GM18498 (cell line): ENCODE results near the gene HAVCR1.
"Not testable (repeated sequence)": the region's sequence is repeated elsewhere in the genome, so short reads cannot be mapped to it uniquely, and the experiment has no call there.

Source experiments
- ATAC-seq: cut with Tn5 transposase; IDR thresholded peaks from one replicate; pipeline ENCODE4 v1.9.1; 2021; ENCODE audit warnings: mild to moderate bottlenecking, moderate library complexity; ENCODE audit not compliant: unreplicated experiment

The HAVCR1 gene

GRCh38 chr5:157059093-157059539 lies at the start of gene HAVCR1:
Gene HAVCR1, minus strand, starts transcription at chr5:157059116. Its CDS starts 1,173 bp downstream, at chr5:157057943.
- ATAC-seq = peak; percentile 80

DNA sequence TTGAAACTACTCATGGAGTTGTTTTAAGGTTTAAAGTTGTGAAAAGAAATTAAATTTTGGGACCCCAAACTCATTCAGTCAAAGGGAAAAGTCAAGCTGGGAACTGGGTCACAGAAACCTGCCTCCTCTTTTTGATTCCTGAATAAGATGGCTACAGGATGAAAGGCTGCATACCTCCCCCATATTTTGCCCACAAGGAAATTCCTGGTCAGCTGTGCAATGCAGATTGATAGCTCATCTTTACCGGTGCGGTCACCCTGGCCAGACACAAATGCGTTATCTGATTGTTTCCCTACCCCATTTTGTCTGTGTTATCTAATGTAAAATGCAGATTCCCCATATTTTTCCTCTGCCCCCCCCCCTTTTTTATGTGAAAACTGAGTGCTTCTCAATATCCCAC lies 48.6 kb upstream of the HAVCR1 start:
- no peak for ATAC-seq

DNA sequence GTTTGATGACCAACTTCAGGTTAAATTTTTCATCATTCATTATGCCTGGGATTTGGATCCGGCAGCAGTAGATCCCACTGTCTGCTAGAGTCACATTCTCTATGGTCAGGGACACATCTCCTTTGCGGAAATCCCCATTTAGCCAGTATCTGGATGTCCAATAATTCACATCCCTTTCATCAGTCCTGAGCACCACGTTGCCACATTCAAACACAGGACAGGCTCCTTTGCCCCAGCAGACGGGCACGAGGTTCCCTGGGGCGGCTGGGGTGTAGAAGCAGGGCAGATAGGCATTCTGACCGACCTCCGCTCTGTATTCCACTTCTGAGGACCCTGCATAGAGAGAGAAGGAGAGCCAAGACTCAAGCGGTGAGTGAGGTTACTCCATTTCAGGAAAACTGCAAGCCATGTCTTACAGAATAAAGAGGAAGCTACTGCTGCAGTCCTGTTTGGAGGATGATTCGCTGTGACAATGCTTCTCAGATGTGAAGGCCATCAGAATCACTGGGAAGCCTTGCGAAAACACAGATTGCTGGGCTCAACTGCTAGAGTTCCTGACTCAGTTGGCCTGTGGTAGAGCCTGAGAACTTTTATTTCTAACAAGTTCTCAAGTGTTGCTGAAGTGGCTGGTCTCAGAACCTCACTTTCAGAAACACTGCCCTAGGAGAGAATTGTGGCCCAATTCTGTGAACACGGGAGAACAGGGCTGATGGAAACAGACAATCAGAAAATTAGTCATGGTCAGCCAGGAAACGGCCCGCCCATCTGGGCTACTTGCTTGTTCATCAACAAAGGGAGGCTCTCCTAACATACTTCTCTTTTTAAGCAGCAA lies 47.9 kb upstream of the HAVCR1 start:
- ATAC-seq = no peak

DNA sequence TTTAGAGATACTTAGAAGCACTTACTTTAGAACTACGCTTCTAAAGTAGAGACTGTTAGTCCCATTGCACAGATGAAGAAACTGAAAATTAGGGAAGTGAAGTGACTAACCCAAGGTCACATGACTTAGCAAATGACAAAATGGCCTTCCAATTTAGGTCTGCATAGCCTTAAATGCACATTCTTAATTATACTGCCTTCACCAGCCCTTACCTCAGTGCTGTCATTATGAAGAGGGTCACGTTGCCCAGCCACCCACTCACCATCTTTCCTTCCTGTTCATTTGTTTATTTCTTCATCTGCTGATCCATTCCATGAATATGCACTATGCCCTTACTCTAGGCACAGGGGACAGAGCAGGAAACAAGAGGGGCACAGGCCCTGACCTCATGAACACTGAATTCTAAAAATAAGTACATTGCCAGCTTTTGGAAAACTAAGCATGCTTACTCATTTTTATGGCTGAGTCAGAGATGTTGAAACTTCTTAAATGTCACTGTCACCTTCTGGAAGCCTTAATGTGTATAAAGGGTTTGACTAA lies 41.3 kb upstream of the HAVCR1 start:
- ATAC-seq = no peak

- peak; percentile 85 for ATAC-seq
These were observed 29.6 kb upstream of the HAVCR1 start for GRCh38 chr5:157088342-157088990.

GRCh38 chr5:157086751-157087359 lies 27.9 kb upstream of the HAVCR1 start:
- no peak for ATAC-seq

DNA sequence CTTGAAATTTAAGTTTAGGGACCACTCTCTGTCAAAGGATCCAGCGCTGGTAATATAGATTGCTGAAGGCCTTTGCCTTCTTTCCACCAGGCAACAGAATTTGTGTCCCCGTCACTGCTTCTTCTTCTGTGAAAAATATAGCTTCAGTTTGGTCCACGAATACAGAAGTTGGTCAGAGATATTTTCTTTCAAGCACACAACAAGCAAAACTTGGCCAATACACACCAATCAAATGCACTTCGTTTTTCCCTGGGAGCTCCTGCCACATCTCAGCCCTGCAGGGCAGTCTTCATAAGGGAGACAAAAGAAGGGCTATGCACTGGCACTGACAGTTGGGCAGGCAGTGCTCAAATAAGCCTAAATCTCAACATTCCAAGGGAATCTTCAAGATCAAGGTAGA lies 27.0 kb upstream of the HAVCR1 start:
- ATAC-seq = no peak

DNA sequence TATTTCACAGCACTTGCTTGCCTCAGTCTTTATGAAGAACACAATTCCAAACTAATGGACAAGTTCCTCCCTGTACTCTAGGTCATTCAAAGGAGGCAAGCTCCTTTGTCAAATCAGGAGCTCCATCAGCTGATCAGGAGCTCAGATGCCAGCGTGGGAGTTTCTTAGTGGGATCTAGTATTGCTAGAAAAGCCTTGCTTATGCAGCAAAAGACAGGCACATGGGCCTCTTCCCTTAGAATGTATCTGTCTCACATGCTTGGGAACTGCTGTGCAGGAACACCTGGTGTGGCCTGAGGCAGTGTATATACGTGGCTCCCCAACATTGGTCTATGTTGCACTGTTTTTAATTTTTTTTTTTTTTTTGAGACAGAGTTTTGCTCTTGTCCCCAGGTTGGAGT lies 21.4 kb upstream of the HAVCR1 start:
- no peak for ATAC-seq

GRCh38 chr5:157076558-157076957 lies 17.6 kb upstream of the HAVCR1 start:
- ATAC-seq = no peak

GRCh38 chr5:157072508-157072907 lies 13.6 kb upstream of the HAVCR1 start:
- no peak for ATAC-seq

DNA sequence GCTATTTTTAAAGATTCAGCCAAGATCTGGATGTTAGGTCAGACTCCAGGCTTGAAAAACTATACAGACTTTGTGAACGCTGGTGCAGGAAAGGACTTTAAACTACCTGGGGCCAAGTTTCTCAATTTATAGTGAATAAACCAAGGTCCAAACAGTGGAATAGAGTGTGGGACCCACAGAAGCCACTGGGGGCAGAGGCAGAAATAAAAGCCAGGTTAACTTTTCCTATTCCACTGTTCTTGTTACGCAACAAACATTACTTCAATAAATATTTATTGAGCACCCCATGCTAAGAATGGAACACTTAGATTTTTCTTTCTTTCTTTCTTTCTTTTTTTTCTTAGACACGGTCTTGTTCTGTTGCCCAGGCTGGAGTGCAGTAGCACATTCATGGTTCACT lies 11.0 kb upstream of the HAVCR1 start:
- no peak for ATAC-seq

- ATAC-seq = no peak
These were observed 9.9 kb upstream of the HAVCR1 start for GRCh38 chr5:157068785-157069184.

DNA sequence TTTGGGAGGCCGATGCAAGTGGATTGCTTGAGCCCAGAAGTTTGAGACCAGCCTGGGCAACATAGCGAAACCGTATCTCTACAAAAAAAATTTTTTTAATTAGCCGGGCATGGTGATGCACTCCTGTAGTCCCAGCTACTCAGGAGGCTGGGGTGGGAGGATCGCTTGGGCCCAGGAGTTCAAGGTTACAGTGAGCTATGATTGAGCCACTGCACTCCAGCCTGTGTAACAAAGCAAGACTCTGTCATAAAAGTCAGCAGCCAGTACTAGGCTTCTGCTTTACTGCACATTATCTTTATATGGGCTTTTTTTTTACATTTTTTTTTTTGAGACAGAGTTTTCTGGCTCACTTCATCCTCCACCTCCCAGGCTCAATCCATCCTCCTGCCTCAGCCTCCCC lies 9.4 kb upstream of the HAVCR1 start:
- no peak for ATAC-seq

DNA sequence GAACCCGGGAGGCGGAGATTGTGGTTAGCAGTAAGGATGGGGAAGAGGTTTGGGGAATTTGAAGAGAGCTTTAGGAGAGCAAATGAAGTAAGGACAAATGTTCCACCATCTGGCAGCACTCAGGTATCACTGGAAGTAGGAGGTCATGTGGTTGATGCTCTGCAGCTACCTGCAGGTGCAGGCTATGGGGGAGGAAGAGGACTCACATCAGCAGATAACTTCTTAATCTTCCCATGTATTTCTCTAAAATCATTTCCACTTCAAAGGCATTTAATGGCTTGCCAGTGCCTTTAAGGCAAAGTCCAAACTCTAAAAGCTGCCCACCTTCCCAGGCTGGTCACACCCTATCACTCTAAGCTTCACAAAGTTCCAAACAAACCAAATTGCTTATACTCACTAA lies 8.1 kb upstream of the HAVCR1 start:
- ATAC-seq = no peak

DNA sequence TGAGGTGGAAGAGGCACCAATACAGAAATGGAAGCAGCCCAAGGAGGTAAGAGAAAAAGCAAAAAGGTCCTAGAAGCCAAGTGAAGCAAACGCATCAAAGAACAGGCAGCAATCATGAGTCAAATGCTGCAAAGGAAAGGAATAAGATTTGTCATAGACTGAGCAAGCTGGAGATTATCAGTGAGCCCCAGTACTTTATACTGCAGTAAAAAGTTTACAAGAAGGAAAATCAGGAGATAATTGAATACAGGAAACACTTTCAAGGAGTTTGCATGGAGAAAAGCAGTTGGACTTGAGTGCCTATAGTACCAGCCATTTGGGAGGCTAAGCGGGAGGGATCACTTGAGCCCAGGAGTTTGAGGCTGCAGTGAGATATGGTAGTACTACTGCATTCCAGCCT lies 7.2 kb upstream of the HAVCR1 start:
- no peak for ATAC-seq

GRCh38 chr5:157063776-157064430 lies 5.0 kb upstream of the HAVCR1 start:
- no peak for ATAC-seq

DNA sequence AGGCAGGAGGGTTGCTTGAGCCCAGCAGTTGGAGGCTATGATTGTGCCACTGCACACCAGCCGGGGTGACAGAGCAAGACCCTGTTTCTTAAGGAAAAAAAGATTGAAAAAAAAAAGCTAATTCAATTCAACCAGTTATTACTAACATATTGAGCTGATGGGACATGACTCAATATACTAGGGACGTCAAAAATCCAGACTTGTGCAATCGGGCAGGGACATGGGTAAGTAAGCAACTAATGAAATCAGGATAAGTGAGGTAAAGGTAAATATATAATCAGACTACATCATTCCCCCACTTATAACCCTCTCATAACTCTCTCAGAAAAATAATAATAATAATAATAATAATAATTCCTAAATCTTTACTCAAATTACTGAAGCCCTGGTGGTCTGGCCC lies 975 bp upstream of the HAVCR1 start:
- no peak for ATAC-seq

DNA sequence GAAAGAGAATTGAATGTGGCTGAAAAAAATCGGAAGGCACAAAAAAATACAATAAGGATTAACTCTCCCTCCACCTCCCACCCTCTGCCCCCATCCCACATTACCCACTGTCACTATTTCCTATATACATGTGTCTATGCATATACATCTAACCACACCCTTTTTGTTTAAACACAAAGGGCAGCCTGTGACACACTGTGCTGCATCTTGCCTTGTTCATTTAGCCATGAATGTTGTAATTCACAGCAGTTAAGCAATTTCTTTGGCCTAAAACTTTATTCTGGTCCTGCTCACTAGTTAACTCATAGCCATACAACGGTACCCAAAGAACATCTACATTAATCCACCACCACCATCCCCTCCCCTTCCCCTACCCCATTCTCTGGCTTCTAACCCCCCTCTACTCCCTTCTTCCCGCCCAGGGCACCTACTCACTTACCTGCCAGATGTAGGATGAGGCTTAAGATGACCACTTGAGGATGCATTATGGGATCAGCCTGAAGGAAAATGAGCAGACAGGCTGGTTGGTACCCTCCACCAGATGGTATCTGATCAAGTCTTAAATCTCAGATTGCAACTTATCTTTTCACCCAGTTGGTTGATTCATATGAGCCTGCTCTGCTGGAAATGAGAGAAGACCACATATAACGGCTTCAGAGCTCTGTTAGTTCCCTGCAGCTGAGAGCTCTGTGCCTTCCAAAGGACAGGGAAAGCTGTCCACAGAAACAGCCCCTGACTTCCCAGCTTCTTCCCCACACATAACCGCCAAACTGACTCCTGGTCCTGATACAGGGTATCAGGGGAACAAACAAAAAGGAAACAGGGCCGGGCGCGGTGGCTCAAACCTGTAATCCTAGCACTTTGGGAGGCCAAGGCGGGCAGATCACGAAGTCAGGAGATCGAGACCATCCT lies 1.2 kb downstream of the HAVCR1 start:
- ATAC-seq = no peak

- not testable (repeated sequence) for ATAC-seq
These were observed 2.1 kb downstream of the HAVCR1 start for GRCh38 chr5:157056848-157057247.

DNA sequence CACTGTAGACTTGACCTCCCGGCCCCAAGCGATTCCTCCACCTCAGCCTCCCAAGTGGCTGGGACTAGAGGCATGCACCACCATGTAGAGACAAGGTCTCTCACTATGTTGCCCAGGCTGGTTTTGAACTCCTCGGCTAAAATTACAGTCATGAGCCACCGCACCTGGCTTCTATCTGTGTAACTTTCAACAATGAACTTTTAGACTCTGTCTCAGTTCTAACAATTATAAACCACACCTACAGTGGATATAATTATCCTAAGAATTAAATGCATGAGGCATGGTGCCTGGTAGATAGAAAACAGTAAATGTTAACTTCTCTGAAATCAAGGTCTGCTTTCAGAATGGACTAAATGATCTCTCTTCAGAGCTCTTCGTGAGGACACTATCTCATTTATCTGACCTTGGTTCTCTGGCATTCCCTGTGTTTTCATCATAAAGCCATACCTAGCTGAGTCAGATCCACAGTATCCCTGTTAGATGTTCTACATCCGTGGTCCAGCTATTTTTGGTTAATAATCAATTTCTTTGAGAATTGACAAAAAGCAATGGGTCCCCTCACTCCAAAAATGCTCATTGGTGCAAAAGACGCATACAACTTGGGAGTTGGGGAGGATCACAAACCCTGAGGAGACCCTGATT lies 7.2 kb downstream of the HAVCR1 start:
- ATAC-seq = no peak
